Right renal pelvis (tissue), 4 donors: ENCODE measurements around the gene ARHGAP10. TPM values are rescaled to one million over a fixed set of nuclear protein-coding genes. Genes with fewer than 3 reads are reported as not detected.
"Not testable (repeated sequence)": the region's sequence is repeated elsewhere in the genome, so short reads cannot be mapped to it uniquely, and the experiment has no call there.

Source experiments
- DNase-seq, 4 donors: peaks; one replicate each; pipeline ENCODE4 v3.0.0-alpha.2; 2013; ENCODE audit warnings: low read depth in 4 of 4, low spot score in 3 of 4, missing footprints in 1 of 4
- polyA plus RNA-seq, 4 donors: library from polyadenylated mRNA; unstranded; fragments of 120-200 nt; gene quantifications; one replicate each; pipeline ENCODE4 v1.2.1, GENCODE V29; 2013; ENCODE audit not compliant: insufficient read length in 4 of 4

ARHGAP10 gene
- polyA plus RNA-seq, 4 donors, result 19.2 to 21.2 (median 19.8) TPM

DNA sequence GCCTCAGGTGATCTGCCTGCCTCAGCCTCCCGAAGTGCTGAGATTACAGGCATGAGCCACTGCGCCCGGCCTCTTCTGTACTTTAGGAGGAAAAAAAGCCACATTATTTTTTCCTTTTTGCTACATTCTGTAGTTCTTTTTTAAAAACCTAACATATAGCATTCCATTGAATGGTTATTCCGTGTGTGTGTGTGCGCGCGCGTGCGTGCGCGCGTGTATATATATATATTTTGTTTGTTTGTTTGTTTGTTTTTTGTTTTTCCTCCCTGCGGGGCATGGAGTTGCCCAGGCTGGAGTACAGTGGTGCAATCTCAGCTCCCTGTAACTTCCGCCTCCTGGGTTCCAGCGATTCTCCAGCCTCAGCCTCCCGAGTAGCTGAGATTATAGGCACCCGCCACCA, 59.5 kb downstream of the ARHGAP10 start:
- DNase-seq, result no peak

DNA sequence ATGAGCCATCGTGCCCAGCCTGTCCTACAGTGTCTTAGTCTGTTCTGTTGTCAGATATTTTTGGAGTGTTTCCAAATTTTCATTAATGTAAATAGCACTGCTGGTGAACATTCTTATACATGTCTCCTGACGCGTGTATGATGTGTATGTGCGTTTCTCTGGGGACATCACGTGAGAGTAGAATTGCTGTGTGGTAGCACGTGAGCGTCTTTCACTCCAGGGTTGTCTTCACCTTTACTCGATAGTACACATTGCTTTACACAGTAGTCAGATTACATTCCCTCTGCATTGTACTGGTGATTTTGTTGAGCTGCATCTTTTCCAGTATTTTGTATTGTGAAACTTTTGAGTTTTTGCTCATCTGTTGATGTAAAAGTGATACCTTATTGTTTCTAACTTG, 60.0 kb downstream of the ARHGAP10 start:
- no peak for DNase-seq

DNA sequence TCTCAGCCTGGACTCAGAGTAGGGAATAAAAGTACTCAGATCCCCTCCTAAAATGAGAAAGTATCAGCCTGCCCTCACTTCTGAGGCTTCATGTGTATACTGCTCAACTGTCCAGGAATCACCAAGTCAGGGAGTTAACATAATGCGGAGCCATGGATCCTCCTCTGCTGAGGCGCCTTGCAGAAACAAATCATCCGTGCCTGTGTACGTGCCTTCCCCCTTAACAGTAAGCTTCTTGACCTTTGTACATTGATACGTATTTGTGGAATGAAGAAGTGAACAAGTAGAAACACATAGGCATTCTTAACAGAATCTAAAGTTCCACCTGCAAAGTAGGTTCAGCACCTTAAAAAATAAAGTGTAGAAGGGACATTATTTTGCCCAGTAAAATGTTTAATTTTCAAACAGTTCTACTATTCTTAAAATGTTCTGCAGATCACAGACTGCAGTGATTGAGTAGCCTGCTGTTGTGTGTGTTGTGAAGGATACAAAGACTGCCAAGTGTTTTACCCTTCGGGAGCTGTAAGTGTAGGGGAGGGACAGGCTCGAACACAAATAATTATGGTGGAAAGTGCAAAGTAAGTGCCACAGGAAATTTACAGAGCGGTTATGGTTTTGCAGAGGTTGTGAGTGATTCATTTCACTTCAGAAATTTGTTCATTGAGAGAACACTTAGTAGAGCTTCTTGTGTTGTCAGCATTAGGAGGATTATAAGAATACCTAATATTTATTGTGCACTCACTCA, 61.9 kb downstream of the ARHGAP10 start:
- no peak for DNase-seq

GRCh38 chr4:147794314-147794680, 62.4 kb downstream of the ARHGAP10 start:
- DNase-seq, result no peak

DNA sequence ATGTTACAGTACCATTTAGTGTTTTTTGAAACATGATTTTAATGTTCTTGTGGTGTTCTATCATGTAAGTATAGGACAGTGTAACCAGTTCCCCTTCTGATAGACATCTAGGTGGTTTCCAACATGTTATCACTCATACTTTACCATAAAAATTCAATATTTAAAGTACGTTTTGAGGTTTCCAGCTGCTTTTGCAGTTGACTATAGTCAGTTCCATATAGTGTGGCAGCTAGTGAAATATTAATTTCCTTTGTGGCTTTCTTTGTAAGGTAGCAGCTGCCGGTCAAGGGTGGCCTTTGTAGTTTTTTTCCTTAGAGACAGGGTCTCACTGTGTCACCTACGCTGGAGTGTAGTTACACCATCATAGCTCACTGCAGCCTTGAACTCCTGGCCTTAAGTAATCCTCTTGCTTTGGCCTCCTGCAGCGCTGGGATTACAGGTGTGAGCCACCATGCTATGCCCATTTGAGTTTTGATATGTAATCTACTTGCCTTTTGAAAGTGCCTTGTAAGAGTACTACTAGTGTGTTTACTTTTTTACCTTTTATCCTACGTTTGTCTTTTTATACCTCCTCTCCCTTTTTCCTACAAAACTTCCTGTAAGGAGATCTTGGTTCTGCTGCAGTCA, 63.0 kb downstream of the ARHGAP10 start:
- DNase-seq, result no peak

- DNase-seq, result not testable (repeated sequence)
Measured at GRCh38 chr4:147799057-147799456, 67.2 kb downstream of the ARHGAP10 start.

GRCh38 chr4:147799986-147800555, 68.2 kb downstream of the ARHGAP10 start:
- no peak for DNase-seq

GRCh38 chr4:147801820-147802219, 69.9 kb downstream of the ARHGAP10 start:
- DNase-seq, result no peak

DNA sequence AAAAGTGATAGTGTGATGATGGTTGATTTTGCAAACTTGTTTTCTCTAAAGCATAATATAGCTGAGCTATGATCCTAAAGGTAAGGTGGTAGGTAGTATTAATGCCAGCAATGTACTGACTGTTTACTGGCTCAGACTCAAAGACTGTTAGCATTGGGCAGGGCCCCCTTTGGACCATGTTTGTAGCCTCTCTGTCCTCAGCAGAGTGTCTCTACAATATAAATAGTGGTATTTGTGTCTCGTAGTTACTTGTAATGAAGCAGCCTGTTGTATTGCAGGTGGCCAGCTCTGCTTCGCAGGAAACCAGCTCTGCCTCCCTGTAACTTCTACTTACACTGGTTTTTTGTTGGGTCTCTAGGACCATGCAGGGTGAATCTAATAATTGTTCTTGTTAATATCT, 70.5 kb downstream of the ARHGAP10 start:
- DNase-seq, result no peak

DNA sequence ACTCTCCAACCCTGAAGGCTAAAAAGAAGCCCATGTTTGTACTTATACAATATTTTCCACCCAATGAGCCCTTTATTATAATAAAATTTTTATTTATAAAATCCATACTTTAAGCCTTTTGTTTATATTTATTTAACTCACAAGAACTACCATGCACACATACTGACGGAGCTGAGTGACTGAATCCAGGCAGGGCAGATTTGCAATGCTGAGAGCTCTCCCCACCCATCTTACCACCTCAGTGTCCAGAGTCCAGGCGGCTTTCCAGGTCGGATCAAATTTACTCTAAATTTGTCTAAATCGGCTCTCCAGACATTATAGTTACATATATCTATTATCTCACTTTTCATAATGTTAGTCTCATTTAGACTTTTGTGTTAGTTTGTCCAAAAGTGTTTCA, 74.1 kb downstream of the ARHGAP10 start:
- DNase-seq, result no peak

GRCh38 chr4:147808447-147808846, 76.6 kb downstream of the ARHGAP10 start:
- DNase-seq, result no peak

DNA sequence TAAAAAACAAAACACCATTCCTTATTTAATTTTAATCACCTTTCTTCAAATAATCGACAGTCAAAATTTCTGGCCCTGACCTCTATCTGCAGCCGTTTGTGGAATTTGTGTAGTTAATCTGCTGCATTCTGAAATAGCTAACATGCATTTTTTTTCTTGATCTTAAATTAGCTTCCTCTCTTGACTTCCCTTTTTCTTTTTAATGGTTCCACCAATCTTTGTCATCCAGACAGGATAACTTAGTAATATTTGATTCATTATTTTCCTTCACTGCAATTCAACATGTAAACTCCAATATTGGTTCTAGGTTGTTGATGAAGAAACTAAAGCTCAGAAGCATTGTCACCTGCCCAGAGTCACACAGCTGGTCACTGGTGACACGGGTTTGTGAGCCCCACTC, 77.3 kb downstream of the ARHGAP10 start:
- no peak for DNase-seq

- DNase-seq, result no peak
Measured at GRCh38 chr4:147811878-147812277, 80.0 kb downstream of the ARHGAP10 start.

DNA sequence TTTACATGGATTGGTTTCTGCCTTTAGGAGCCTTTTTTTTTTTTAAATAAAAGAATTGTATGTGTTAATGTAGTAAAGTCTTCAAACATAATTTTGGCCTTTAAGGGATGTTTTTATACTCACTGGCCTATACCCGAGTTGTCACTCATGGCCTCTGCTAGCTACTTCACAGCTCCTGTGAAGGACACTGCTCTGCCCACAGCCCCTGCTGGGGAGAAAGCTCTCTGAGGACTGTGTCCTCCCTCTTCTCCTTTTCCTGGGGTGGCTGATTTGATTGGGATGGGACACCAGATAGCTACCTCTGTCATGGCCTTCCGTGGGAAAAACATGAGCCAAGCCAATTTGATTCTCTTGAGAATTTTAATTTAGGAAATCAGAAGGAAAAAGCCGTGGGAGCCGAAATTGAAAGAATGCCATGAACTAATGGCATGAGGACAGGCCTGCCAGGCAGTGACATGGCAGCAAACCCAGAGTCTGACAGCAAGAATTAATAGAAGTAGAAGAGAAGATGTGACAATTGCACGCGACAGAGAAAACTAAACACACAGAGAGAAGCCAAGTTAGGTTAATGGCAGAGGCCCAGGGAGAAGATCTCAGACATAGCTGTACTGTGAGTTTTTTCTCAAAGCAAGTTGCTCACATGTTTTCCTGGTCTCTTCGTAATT, 81.4 kb downstream of the ARHGAP10 start:
- DNase-seq, result no peak

- no peak for DNase-seq
Measured at GRCh38 chr4:147813973-147814372, 82.1 kb downstream of the ARHGAP10 start.

- no peak for DNase-seq
Measured at GRCh38 chr4:147814376-147814775, 82.5 kb downstream of the ARHGAP10 start.

DNA sequence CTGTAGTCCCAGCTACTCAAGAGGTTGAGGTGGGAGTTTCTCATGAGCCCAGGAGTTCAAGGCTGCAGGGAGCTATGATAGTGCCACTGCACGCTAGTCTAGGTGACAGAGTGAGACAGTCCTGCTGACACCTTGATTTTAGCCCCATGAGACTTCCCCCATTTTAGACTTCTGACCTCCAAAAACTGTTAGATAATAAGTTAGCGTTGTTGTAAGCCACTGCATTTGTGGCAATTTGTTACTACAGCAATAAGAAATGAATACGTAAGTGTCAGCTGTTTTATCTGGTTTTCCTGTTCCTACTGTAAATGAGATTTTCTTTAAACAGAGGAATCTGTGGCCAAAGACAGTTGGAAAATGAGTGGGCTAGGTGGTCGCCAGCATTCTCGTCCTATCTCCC, 83.9 kb downstream of the ARHGAP10 start:
- DNase-seq, result no peak

DNA sequence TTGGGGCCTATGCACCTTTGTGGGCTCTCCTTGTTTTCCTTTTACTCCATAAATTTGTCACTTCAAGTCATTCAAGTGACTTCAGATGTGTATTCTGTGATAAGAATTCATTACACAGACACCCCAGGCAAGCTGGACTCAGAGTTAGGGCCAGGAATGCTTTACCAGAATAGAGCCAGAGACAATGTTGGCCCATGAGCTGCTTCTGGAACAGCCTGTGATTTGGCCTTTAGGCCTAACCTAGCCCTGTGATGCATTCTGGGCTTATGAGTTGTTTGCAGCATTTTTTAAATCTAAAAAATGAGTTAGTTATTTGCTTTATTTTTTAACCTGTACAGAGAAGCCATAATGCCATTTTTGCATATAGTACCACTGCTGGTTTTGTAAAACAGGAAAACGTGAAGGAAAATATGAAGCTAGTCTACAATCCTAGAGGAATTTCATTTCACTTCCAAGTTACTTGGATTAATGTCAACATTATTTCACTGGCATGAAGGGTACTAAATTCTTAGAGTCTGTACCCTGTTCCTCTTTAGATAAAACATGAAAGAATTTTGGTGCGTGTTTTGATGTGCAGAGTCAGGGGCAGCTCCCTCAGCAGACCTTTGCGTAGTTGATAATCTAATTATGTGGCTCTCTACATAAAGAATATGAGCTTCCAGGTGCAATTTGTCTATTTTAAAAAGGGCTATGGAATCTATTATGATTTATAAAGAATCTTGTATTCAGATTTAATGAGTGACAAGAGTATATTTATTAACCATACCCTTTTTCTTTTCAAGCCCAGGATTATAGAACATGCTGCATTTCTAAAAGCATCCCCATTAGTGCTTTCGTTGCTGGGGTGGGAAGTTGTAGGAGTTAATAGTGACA, 84.7 kb downstream of the ARHGAP10 start:
- DNase-seq, result no peak

GRCh38 chr4:147820975-147821374, 89.1 kb downstream of the ARHGAP10 start:
- no peak for DNase-seq

GRCh38 chr4:147821555-147821954, 89.7 kb downstream of the ARHGAP10 start:
- DNase-seq, result no peak

- DNase-seq, result no peak
Measured at GRCh38 chr4:147822128-147822527, 90.2 kb downstream of the ARHGAP10 start.
